Measurements from ENCODE around the gene GULP1. TPM values are rescaled to one million over a fixed set of nuclear protein-coding genes. Genes with fewer than 3 reads are reported as not detected.

Gene GULP1
- polyA plus RNA-seq, 1 donor (not counting 4 experiments of a cell fraction or from before 2014, with no cell fraction given) = 11.7 TPM

GRCh38 chr2:188272121-188272520, 19.6 kb upstream of the GULP1 start:
- TF ChIP-seq EZH2 (IDR thresholded peaks at IDR 0.05; ENCODE audit: low read length) = no peak
- TF ChIP-seq, protein P1, sequence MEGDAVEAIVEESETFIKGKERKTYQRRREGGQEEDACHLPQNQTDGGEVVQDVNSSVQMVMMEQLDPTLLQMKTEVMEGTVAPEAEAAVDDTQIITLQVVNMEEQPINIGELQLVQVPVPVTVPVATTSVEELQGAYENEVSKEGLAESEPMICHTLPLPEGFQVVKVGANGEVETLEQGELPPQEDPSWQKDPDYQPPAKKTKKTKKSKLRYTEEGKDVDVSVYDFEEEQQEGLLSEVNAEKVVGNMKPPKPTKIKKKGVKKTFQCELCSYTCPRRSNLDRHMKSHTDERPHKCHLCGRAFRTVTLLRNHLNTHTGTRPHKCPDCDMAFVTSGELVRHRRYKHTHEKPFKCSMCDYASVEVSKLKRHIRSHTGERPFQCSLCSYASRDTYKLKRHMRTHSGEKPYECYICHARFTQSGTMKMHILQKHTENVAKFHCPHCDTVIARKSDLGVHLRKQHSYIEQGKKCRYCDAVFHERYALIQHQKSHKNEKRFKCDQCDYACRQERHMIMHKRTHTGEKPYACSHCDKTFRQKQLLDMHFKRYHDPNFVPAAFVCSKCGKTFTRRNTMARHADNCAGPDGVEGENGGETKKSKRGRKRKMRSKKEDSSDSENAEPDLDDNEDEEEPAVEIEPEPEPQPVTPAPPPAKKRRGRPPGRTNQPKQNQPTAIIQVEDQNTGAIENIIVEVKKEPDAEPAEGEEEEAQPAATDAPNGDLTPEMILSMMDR (optimal IDR thresholded peaks at IDR 0.05 in 1 of 3, IDR thresholded peaks at IDR 0.05 in 1 of 3, conservative IDR thresholded peaks at IDR 0.05 in 1 of 3; ENCODE audit: extremely low read depth in 1 of 3, insufficient read depth in 2 of 3, low read length in 3 of 3) = no peak
- H3K4me1 ChIP-seq (ENCODE audit: control insufficient read depth, extremely low read depth, insufficient read depth, low read length) = no peaks in the 10 kb centered on the region
- H2AFZ ChIP-seq (ENCODE audit: control insufficient read depth, low read length) = no peak overlapping the region
- H3K4me2 ChIP-seq (ENCODE audit: control insufficient read depth, extremely low read depth, insufficient read depth, low read depth, low read length) = no peak overlapping the region
- H3K27me3 ChIP-seq (ENCODE audit: control insufficient read depth, extremely low read depth, insufficient read depth, low read length) = no peaks in the 10 kb centered on the region
- no peak overlapping the region for H3K9ac ChIP-seq (ENCODE audit: control insufficient read depth, extremely low read depth, insufficient read depth, low read length)
- no peak overlapping the region for H3K4me3 ChIP-seq (ENCODE audit: control insufficient read depth in 2 of 3, extremely low read depth in 1 of 3, insufficient read depth in 2 of 3, low read depth in 1 of 3, low read length in 3 of 3)
- H3K79me2 ChIP-seq (ENCODE audit: control insufficient read depth, insufficient read depth, low read length) = no peaks in the 10 kb centered on the region
- DNase-seq (ENCODE audit: low read depth, low spot score) = no peak
- dilution Hi-C loops (cut with MboI; ENCODE audit: extremely low pct_ligation_motif_present, low sequenced_read_pairs) = no loop called here
- H3K36me3 ChIP-seq (ENCODE audit: control insufficient read depth in 2 of 2, extremely low read depth in 1 of 2, insufficient read depth in 2 of 2, low read length in 2 of 2) = no peaks in the 10 kb centered on the region
- FAIRE-seq = no peak
- no peaks in the 10 kb centered on the region for H4K20me1 ChIP-seq (ENCODE audit: control insufficient read depth, extremely low read depth, insufficient read depth, low read length)
- no peaks in the 10 kb centered on the region for H3K9me1 ChIP-seq (ENCODE audit: control insufficient read depth, extremely low read depth, insufficient read depth, low read length)
- H3K27ac ChIP-seq (ENCODE audit: control insufficient read depth, insufficient read depth, low read length) = no peak overlapping the region
- H3K9me3 ChIP-seq (ENCODE audit: control insufficient read depth, low read depth, low read length) = no peaks in the 10 kb centered on the region

GRCh38 chr2:188274274-188274673, 17.4 kb upstream of the GULP1 start:
- H3K9me3 ChIP-seq (ENCODE audit: control insufficient read depth, low read depth, low read length) = no peaks in the 10 kb centered on the region
- H4K20me1 ChIP-seq (ENCODE audit: control insufficient read depth, extremely low read depth, insufficient read depth, low read length) = no peaks in the 10 kb centered on the region
- DNase-seq (ENCODE audit: low read depth, low spot score) (no peak), FAIRE-seq (no peak)
- H3K4me1 ChIP-seq (ENCODE audit: control insufficient read depth, extremely low read depth, insufficient read depth, low read length) = no peaks in the 10 kb centered on the region
- H3K27ac ChIP-seq (ENCODE audit: control insufficient read depth, insufficient read depth, low read length) = no peak overlapping the region
- H3K79me2 ChIP-seq (ENCODE audit: control insufficient read depth, insufficient read depth, low read length) = no peaks in the 10 kb centered on the region
- H3K27me3 ChIP-seq (ENCODE audit: control insufficient read depth, extremely low read depth, insufficient read depth, low read length) = no peaks in the 10 kb centered on the region
- no peak overlapping the region for H3K9ac ChIP-seq (ENCODE audit: control insufficient read depth, extremely low read depth, insufficient read depth, low read length)
- no peak overlapping the region for H3K4me2 ChIP-seq (ENCODE audit: control insufficient read depth, extremely low read depth, insufficient read depth, low read depth, low read length)
- TF ChIP-seq, protein P1 (optimal IDR thresholded peaks at IDR 0.05 in 1 of 3, IDR thresholded peaks at IDR 0.05 in 1 of 3, conservative IDR thresholded peaks at IDR 0.05 in 1 of 3; ENCODE audit: extremely low read depth in 1 of 3, insufficient read depth in 2 of 3, low read length in 3 of 3) = no peak
- no peak for TF ChIP-seq EZH2 (IDR thresholded peaks at IDR 0.05; ENCODE audit: low read length)
- no peak overlapping the region for H2AFZ ChIP-seq (ENCODE audit: control insufficient read depth, low read length)
- H3K9me1 ChIP-seq (ENCODE audit: control insufficient read depth, extremely low read depth, insufficient read depth, low read length) = no peaks in the 10 kb centered on the region
- H3K36me3 ChIP-seq (ENCODE audit: control insufficient read depth in 2 of 2, extremely low read depth in 1 of 2, insufficient read depth in 2 of 2, low read length in 2 of 2) = no peaks in the 10 kb centered on the region
- dilution Hi-C loops (cut with MboI; ENCODE audit: extremely low pct_ligation_motif_present, low sequenced_read_pairs) = no loop called here
- H3K4me3 ChIP-seq (ENCODE audit: control insufficient read depth in 2 of 3, extremely low read depth in 1 of 3, insufficient read depth in 2 of 3, low read depth in 1 of 3, low read length in 3 of 3) = no peak overlapping the region
